D341Med (cell line): ENCODE measurements around the gene FRMD5.
"Not testable (repeated sequence)": the region's sequence is repeated elsewhere in the genome, so short reads cannot be mapped to it uniquely, and the experiment has no call there.

ENCODE experiments used
- DNase-seq: peaks from one replicate; pipeline ENCODE4 v3.0.0; 2012; ENCODE audit warnings: low spot score

The FRMD5 gene

GRCh38 chr15:43831519-43832052 lies 363.5 kb downstream of the FRMD5 start:
- DNase-seq, result not testable (repeated sequence)

GRCh38 chr15:43830691-43831275 lies 364.3 kb downstream of the FRMD5 start:
- DNase-seq, result not testable (repeated sequence)

GRCh38 chr15:43829951-43830540 lies 365.0 kb downstream of the FRMD5 start:
- not testable (repeated sequence) for DNase-seq

GRCh38 chr15:43828061-43828657 lies 366.9 kb downstream of the FRMD5 start:
- DNase-seq, result no peak

- DNase-seq, result peak; percentile 93
These were observed 368.3 kb downstream of the FRMD5 start, which contains the start of gene WDR76 for GRCh38 chr15:43826508-43827341. Gene WDR76 (plus strand): TSS chr15:43827002. CDS start chr15:43827033, 31 bp downstream.

- no peak for DNase-seq
These were observed 369.0 kb downstream of the FRMD5 start for GRCh38 chr15:43826029-43826507.

- DNase-seq, result not testable (repeated sequence)
These were observed 369.8 kb downstream of the FRMD5 start for GRCh38 chr15:43825305-43825704.

- DNase-seq, result peak; percentile 93
These were observed 370.5 kb downstream of the FRMD5 start, which contains the start of gene MFAP1 for GRCh38 chr15:43824302-43825246. Gene MFAP1 (minus strand): TSS chr15:43824690. CDS start chr15:43824569, 121 bp downstream.

GRCh38 chr15:43821505-43821904 lies 373.6 kb downstream of the FRMD5 start:
- no peak for DNase-seq
